H1 (cell line): Measurements from ENCODE around the gene AP1M2. TPM values are rescaled to one million over a fixed set of nuclear protein-coding genes. Genes with fewer than 3 reads are reported as not detected.

Experiments
- ATF2 ChIP-seq: IDR thresholded peaks from 2 replicates; pipeline ENCODE4 v1.6.1; 2012; ENCODE audit warnings: low read length, inconsistent platforms
- BACH1 ChIP-seq: IDR thresholded peaks from 2 replicates; pipeline ENCODE4 v1.6.1; 2012; ENCODE audit warnings: low read length, improper control_type of control experiment
- FOSL1 ChIP-seq: IDR thresholded peaks from 2 replicates; pipeline ENCODE4 v1.6.1; 2011; ENCODE audit warnings: mild to moderate bottlenecking, low read depth, low read length, moderate library complexity; ENCODE audit not compliant: insufficient read depth
- JUN ChIP-seq: IDR thresholded peaks from 2 replicates; pipeline ENCODE4 v1.6.1; 2011; ENCODE audit warnings: low read depth, mild to moderate bottlenecking, improper control_type of control experiment, low read length
- POLR2A ChIP-seq, 2 experiments: IDR thresholded peaks; 1 replicate in 1 of 2; 2 replicates in 1 of 2; pipeline ENCODE4 v1.6.1; 2011; ENCODE audit warnings: low read depth in 2 of 2, low read length in 2 of 2, mild to moderate bottlenecking in 2 of 2; ENCODE audit errors: control extremely low read depth in 1 of 2
- POLR2AphosphoS5 ChIP-seq: IDR thresholded peaks from 2 replicates; pipeline ENCODE4 v1.6.1; 2011; ENCODE audit warnings: low read depth, low read length
- SRF ChIP-seq: IDR thresholded peaks from 2 replicates; pipeline ENCODE4 v1.6.1; 2011; ENCODE audit warnings: mild to moderate bottlenecking, low read depth, low read length, moderate library complexity
- SUZ12 ChIP-seq: fragments of 200-600 bp; sonication (generic); IDR thresholded peaks from 2 replicates; pipeline ENCODE4 v1.6.1; 2012; ENCODE audit warnings: mild to moderate bottlenecking, inconsistent platforms, low read length, moderate library complexity, mixed read lengths
- TAF1 ChIP-seq: IDR thresholded peaks from 2 replicates; pipeline ENCODE4 v1.6.1; 2011; ENCODE audit warnings: mild to moderate bottlenecking, low read depth, low read length
- YY1 ChIP-seq: IDR thresholded peaks from 2 replicates; pipeline ENCODE4 v1.6.1; 2011; ENCODE audit warnings: low read depth, mild to moderate bottlenecking, low read length
- polyA plus RNA-seq, 7 experiments: library from polyadenylated mRNA; depleted of rRNA in 3 of 7; stranded (reverse) in 5 of 7; unstranded in 2 of 7; fragments of >200 nt in 5 of 7; fragments of 200-250 nt in 2 of 7; gene quantifications; 1 replicate in 5 of 7; 2 replicates in 1 of 7; 4 replicates in 1 of 7; pipeline versions ENCODE4 v1.2.1 to v1.2.3, GENCODE V29; 2011 to 2013; ENCODE audit warnings: missing spikeins in 2 of 7, mixed read lengths in 2 of 7
- total RNA-seq: library from RNA; stranded (reverse); fragmentation: NEBNext Ultra II Directional; extraction: Animal tissue kit (Norgen Biotek cat#: 25700); gene quantifications from 2 replicates; pipeline ENCODE4 v1.2.1, GENCODE V29; 2021

Gene AP1M2
- total and polyA plus RNA-seq, 2 of the 8 experiments (the other 6 are each of a cell fraction or from before 2014, with no cell fraction given), result 140 to 161 TPM

DNA sequence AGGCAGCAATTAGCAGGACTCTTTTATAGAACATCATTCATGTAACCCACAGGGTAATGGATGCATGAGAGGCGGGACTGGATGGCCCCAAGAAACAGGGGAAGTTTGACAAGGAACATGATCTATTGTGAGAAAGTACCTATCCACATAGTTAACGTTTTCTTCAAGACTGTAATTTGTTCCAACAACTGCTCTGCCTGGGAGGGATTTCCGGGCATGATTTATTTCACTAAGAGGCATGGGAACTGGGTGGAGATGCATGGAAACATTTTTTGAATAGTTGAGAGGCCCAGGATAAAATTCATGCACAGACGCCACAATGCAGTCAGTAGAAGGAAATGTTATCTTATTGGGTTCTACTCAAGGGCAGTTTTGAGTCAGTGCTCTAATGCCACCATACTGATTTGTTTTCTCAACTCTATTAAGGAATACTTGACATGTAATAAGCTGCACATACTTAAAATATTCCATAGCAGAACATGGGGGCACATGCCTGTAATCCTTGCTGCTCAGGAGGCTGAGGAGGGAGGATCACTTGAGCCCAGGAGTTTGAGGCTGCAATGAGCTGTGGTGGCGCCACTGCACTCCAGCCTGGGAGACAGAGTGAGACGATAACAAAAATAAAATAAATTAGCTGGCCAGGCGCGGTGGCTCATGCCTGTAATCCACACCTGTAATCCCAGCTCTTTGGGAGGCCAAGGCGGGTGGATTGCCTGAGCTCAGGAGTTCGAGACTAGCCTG is 53.3 kb downstream of the AP1M2 start (continued):
- no peak for TF ChIP-seq FOSL1
- TF ChIP-seq BACH1, result no peak
- no peak for TF ChIP-seq JUN
- TF ChIP-seq POLR2A (IDR thresholded peaks at IDR 0.05; ENCODE audit: control extremely low read depth in 1 of 2, low read depth in 2 of 2, low read length in 2 of 2), result no peak
- TF ChIP-seq SUZ12, result no peak
- TF ChIP-seq POLR2AphosphoS5, result no peak
- TF ChIP-seq SRF, result no peak
- no peak for TF ChIP-seq TAF1
- TF ChIP-seq YY1, result no peak
- TF ChIP-seq ATF2, result no peak
- TF ChIP-seq, all 59 proteins: peak for 0
